ENCODE measurements around the gene FXN. TPM values are rescaled to one million over a fixed set of nuclear protein-coding genes. Genes with fewer than 3 reads are reported as not detected.
"Not testable (repeated sequence)": the region's sequence is repeated elsewhere in the genome, so short reads cannot be mapped to it uniquely, and the experiment has no call there.

The FXN gene
- total RNA-seq (2014; rRNA removed; shearing (Covaris generic)) = 12.6 and 15.7 TPM in 2 replicates

DNA sequence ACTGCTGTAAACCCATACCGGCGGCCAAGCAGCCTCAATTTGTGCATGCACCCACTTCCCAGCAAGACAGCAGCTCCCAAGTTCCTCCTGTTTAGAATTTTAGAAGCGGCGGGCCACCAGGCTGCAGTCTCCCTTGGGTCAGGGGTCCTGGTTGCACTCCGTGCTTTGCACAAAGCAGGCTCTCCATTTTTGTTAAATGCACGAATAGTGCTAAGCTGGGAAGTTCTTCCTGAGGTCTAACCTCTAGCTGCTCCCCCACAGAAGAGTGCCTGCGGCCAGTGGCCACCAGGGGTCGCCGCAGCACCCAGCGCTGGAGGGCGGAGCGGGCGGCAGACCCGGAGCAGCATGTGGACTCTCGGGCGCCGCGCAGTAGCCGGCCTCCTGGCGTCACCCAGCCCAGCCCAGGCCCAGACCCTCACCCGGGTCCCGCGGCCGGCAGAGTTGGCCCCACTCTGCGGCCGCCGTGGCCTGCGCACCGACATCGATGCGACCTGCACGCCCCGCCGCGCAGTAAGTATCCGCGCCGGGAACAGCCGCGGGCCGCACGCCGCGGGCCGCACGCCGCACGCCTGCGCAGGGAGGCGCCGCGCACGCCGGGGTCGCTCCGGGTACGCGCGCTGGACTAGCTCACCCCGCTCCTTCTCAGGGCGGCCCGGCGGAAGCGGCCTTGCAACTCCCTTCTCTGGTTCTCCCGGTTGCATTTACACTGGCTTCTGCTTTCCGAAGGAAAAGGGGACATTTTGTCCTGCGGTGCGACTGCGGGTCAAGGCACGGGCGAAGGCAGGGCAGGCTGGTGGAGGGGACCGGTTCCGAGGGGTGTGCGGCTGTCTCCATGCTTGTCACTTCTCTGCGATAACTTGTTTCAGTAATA, at the start of gene FXN:
TSS of gene FXN (plus strand) at position 315 of the 871 bp plus-strand sequence. CDS start at position 346, 31 bp downstream.
- DNase-seq (ENCODE audit: low spot score) = peak; percentile 61

GRCh38 chr9:68986949-68987348, 48.6 kb upstream of the FXN start:
- not testable (repeated sequence) for DNase-seq (ENCODE audit: low spot score)

DNA sequence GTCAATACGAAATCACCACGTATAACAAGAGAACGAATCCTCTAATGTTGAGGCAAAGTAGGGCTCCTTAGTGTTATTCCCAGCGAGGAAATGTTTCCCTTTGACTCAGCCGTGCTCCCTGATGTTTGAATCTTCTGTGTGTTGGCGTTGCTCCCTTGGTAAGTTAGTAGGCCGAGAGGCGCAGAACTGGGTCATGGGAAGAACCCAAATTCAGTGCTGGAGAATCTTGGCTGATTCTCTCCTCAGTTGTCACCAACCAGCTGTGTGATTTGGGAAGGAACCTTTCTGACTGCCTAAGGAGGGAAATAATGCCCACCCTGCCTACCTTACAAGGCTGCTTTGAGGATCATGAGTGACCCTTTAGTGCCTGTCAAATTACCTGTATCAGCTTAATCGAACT, 44.1 kb upstream of the FXN start:
- no peak for DNase-seq (ENCODE audit: low spot score)

- DNase-seq (ENCODE audit: low spot score) = no peak
Observed at GRCh38 chr9:68995776-68996175, 39.8 kb upstream of the FXN start.

GRCh38 chr9:68996462-68996861, 39.1 kb upstream of the FXN start:
- DNase-seq (ENCODE audit: low spot score) = no peak

DNA sequence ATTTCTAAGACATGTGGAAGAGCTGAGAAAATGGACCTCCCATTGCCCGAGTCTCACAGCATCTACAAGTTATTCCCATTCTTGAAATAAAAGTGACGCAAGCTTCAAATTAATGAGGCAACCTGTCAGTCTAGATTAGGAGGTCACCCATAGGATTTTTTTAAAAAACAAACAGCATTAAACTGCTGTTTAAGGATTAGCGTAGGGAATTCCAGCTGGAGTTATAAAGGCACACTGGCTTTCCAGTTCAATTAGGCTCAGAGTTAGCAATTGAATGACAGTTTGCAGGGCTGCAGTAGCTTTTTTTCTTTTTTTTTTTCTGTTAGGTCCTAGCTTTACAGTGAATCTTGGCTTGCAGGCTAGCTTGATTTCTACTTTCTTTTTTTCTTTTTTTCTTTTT, 37.9 kb upstream of the FXN start:
- DNase-seq (ENCODE audit: low spot score) = no peak

- no peak for DNase-seq (ENCODE audit: low spot score)
Observed at GRCh38 chr9:68998385-68998784, 37.2 kb upstream of the FXN start.

GRCh38 chr9:68998812-68999211, 36.7 kb upstream of the FXN start:
- DNase-seq (ENCODE audit: low spot score) = no peak

GRCh38 chr9:68999393-69000105, 36.0 kb upstream of the FXN start:
- DNase-seq (ENCODE audit: low spot score) = peak; percentile 58

DNA sequence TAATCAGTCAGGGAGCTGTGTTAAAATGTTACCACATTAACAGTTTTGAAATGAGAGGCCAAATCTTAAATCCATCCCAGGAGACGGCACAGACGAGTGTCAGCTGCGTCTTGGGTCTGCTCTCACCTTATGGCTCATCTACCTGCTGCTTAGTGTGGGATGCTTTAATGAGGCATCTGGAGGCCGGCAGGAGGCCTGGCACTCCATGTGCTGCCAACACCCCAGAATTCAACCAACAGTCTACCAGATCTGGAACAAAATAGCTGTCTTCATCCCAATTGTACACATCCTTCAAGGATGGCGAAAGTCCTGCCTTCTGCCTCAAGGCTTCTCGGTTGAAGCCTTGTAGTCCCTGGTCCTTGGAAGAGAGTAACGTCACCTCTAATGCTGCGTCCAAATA, 33.6 kb upstream of the FXN start:
- no peak for DNase-seq (ENCODE audit: low spot score)

- DNase-seq (ENCODE audit: low spot score) = no peak
Observed at GRCh38 chr9:69003051-69003450, 32.5 kb upstream of the FXN start.

DNA sequence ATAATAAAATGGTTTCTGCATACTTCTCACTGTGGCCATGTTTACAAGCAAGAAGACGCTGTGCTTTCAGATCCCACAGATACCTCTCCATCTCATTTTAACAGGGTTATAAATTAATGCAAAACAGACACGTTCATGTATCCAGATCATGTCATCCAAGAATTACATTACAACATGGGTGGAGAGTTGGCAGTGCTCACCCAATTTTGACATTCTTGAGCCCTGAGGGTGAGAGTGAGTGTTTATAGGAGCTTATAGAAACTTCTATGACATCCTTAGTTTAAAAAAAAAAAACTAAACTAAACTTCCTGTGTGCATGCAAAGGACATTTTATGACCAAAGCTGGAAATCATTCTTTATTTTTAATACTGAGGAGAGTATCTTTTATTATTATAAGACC, 30.7 kb upstream of the FXN start:
- DNase-seq (ENCODE audit: low spot score) = no peak

- DNase-seq (ENCODE audit: low spot score) = no peak
Observed at GRCh38 chr9:69009708-69010107, 25.8 kb upstream of the FXN start.

GRCh38 chr9:69012696-69013381, 22.7 kb upstream of the FXN start:
- no peak for DNase-seq (ENCODE audit: low spot score)

- DNase-seq (ENCODE audit: low spot score) = no peak
Observed at GRCh38 chr9:69013382-69013727, 22.2 kb upstream of the FXN start.

- DNase-seq (ENCODE audit: low spot score) = no peak
Observed at GRCh38 chr9:69014013-69014412, 21.5 kb upstream of the FXN start, which contains the start of gene PRKACG. TSS of gene PRKACG (minus strand) at chr9:69014113. CDS start at chr9:69014092, 21 bp downstream.

- no peak for DNase-seq (ENCODE audit: low spot score)
Observed at GRCh38 chr9:69016191-69017096, 19.1 kb upstream of the FXN start.

- no peak for DNase-seq (ENCODE audit: low spot score)
Observed at GRCh38 chr9:69018737-69019136, 16.8 kb upstream of the FXN start.

DNA sequence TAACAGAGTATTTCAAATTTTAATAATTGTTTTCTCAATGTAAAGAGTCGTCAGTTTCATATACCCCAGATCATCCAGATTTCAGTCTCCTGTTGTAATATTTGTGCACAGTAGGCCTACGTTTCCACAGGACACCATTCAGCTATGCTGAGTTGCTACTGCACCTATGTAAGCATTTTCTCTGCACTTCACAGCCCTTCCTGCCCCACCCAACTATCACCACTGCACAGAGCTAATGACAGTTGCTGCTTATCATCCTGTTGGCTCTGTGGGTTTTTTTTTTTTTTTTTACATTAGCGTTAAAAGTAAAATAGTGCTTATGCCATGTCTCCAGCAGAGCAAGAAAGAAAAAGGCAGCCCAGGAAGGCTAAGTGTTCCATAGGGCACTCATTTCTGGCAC, 15.7 kb upstream of the FXN start:
- no peak for DNase-seq (ENCODE audit: low spot score)

GRCh38 chr9:69020301-69021145, 15.0 kb upstream of the FXN start:
- DNase-seq (ENCODE audit: low spot score) = no peak
